SK-N-DZ (cell line): ENCODE data around the gene NINJ1.
"Not testable (repeated sequence)": the region's sequence is repeated elsewhere in the genome, so short reads cannot be mapped to it uniquely, and the experiment has no call there.

Experiments used
- DNase-seq: peaks from one replicate; pipeline ENCODE4 v3.0.0-alpha.2; 2015; ENCODE audit warnings: low spot score

The NINJ1 gene

GRCh38 chr9:93159601-93160471 lies 25.8 kb upstream of the NINJ1 start:
- DNase-seq: peak; percentile 75

GRCh38 chr9:93156475-93157008 lies 22.5 kb upstream of the NINJ1 start:
- DNase-seq: no peak

GRCh38 chr9:93155716-93156474 lies 21.8 kb upstream of the NINJ1 start:
- DNase-seq: no peak

GRCh38 chr9:93154293-93154903 lies 20.3 kb upstream of the NINJ1 start:
- peak; percentile 32 for DNase-seq

GRCh38 chr9:93151097-93151784 lies 17.2 kb upstream of the NINJ1 start:
- no peak for DNase-seq

- DNase-seq: no peak
These were observed 15.3 kb upstream of the NINJ1 start for GRCh38 chr9:93149361-93149760.

- no peak for DNase-seq
These were observed 14.7 kb upstream of the NINJ1 start for GRCh38 chr9:93148721-93149120.

- DNase-seq: no peak
These were observed 13.6 kb upstream of the NINJ1 start for GRCh38 chr9:93147632-93148031.

- not testable (repeated sequence) for DNase-seq
These were observed 12.6 kb upstream of the NINJ1 start for GRCh38 chr9:93146696-93147095.

GRCh38 chr9:93143830-93144530 lies 9.9 kb upstream of the NINJ1 start:
- no peak for DNase-seq

- no peak for DNase-seq
These were observed 7.9 kb upstream of the NINJ1 start for GRCh38 chr9:93141771-93142483.

- DNase-seq: no peak
These were observed 5.5 kb upstream of the NINJ1 start for GRCh38 chr9:93139365-93140182.

GRCh38 chr9:93138171-93138764 lies 4.2 kb upstream of the NINJ1 start:
- no peak for DNase-seq

- DNase-seq: no peak
These were observed 3.3 kb upstream of the NINJ1 start for GRCh38 chr9:93137362-93137761.

GRCh38 chr9:93136011-93136440 lies 2.0 kb upstream of the NINJ1 start:
- DNase-seq: no peak

- DNase-seq: no peak
These were observed 841 bp upstream of the NINJ1 start for GRCh38 chr9:93134740-93135444.

- peak; percentile 51 for DNase-seq
These were observed 403 bp downstream of the NINJ1 start for GRCh38 chr9:93133681-93134014.

- DNase-seq: no peak
These were observed 938 bp downstream of the NINJ1 start for GRCh38 chr9:93132946-93133680.
